ENCODE results near the gene MC2R.
"Not testable (repeated sequence)": the region's sequence is repeated elsewhere in the genome, so short reads cannot be mapped to it uniquely, and the experiment has no call there.

MC2R gene

GRCh38 chr18:13871701-13872100, 43.6 kb downstream of the MC2R start:
- Histone ChIP-seq H3K4me1 (ENCODE audit: control insufficient read depth, insufficient read depth, low read length) (no peaks in the 10 kb centered on the region), H3K36me3 (ENCODE audit: insufficient read depth, low read length) (no peaks in the 10 kb centered on the region), H3K4me3 (ENCODE audit: low read length) (no peak overlapping the region), H3K9ac (ENCODE audit: low read depth, low read length) (no peak overlapping the region), H3K9me3 (replicated peaks; ENCODE audit: low read length) (no peaks in the 10 kb centered on the region), H3K4me2 (ENCODE audit: low read length) (no peak overlapping the region), H3K27me3 (ENCODE audit: control insufficient read depth, insufficient read depth, low read length) (peaks cover 23% of the 10 kb centered on the region)

- Histone ChIP-seq H3K4me2 (ENCODE audit: low read length) (no peak overlapping the region), H3K9ac (ENCODE audit: low read depth, low read length) (no peak overlapping the region), H3K36me3 (ENCODE audit: insufficient read depth, low read length) (no peaks in the 10 kb centered on the region), H3K4me3 (ENCODE audit: low read length) (no peak overlapping the region), H3K9me3 (replicated peaks; ENCODE audit: low read length) (no peaks in the 10 kb centered on the region), H3K27me3 (ENCODE audit: control insufficient read depth, insufficient read depth, low read length) (peaks cover 23% of the 10 kb centered on the region), H3K4me1 (ENCODE audit: control insufficient read depth, insufficient read depth, low read length) (no peaks in the 10 kb centered on the region)
Observed at GRCh38 chr18:13868501-13869271, 46.6 kb downstream of the MC2R start.

- not testable (repeated sequence) for H3K4me1 ChIP-seq (ENCODE audit: control insufficient read depth, insufficient read depth, low read length); H3K4me2 ChIP-seq (ENCODE audit: low read length); H3K36me3 ChIP-seq (ENCODE audit: insufficient read depth, low read length); H3K9me3 ChIP-seq (replicated peaks; ENCODE audit: low read length); H3K9ac ChIP-seq (ENCODE audit: low read depth, low read length); H3K4me3 ChIP-seq (ENCODE audit: low read length); H3K27me3 ChIP-seq (ENCODE audit: control insufficient read depth, insufficient read depth, low read length)
Observed at GRCh38 chr18:13862898-13863297, 52.4 kb downstream of the MC2R start.

DNA sequence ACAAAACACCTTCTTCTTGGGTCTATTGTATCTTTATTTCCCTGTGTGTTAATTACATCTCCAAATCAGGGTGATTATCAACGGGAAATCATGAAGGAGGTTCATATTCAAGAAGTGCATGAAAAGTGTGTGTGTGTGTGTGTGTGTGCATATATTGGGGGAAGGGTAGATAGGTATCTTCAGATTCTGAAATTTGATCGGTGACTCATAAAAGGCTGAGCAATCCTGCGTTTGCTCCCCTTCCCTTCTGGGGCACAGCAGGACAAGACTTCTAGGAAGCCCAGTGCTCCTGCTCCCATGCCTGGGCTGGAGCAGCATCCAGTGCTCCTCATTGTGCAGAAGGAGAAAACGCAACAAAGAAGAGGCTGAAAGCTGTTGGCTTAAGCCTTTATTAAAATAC, 65.5 kb downstream of the MC2R start:
- Histone ChIP-seq H3K9me3 (replicated peaks; ENCODE audit: low read length) (no peaks in the 10 kb centered on the region), H3K9ac (ENCODE audit: low read depth, low read length) (no peak overlapping the region), H3K27me3 (ENCODE audit: control insufficient read depth, insufficient read depth, low read length) (no peaks in the 10 kb centered on the region), H3K4me2 (ENCODE audit: low read length) (no peak overlapping the region), H3K36me3 (ENCODE audit: insufficient read depth, low read length) (no peaks in the 10 kb centered on the region), H3K4me1 (ENCODE audit: control insufficient read depth, insufficient read depth, low read length) (no peaks in the 10 kb centered on the region), H3K4me3 (ENCODE audit: low read length) (no peak overlapping the region)

DNA sequence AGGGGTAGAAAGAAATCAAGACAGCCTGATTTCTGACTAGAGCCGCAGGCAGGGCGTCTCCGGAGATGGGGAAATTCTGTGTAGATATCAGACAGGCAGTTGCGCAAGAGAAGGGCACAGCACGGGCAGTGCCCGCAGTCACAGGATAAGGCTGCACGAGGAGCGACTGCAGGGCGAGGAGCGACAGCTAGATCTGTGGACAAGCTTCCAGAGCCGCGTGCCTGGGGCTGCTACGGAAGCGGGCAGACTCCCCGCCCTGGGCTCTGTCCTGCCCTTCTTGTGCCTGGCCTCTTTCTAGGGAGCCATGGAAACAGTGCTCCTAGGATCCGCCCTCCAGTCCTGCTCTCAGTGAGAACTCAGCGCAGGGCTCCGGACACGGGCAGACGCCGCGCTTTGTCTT, 78.8 kb downstream of the MC2R start:
- H3K27me3 ChIP-seq (ENCODE audit: control insufficient read depth, insufficient read depth, low read length), result no peaks in the 10 kb centered on the region
- H3K9me3 ChIP-seq (replicated peaks; ENCODE audit: low read length), result no peaks in the 10 kb centered on the region
- no peak overlapping the region for H3K4me3 ChIP-seq (ENCODE audit: low read length)
- H3K36me3 ChIP-seq (ENCODE audit: insufficient read depth, low read length), result no peaks in the 10 kb centered on the region
- no peak overlapping the region for H3K4me2 ChIP-seq (ENCODE audit: low read length)
- no peaks in the 10 kb centered on the region for H3K4me1 ChIP-seq (ENCODE audit: control insufficient read depth, insufficient read depth, low read length)
- H3K9ac ChIP-seq (ENCODE audit: low read depth, low read length), result no peak overlapping the region

- H3K4me1 ChIP-seq (ENCODE audit: control insufficient read depth, insufficient read depth, low read length), result no peaks in the 10 kb centered on the region
- no peaks in the 10 kb centered on the region for H3K36me3 ChIP-seq (ENCODE audit: insufficient read depth, low read length)
- no peak overlapping the region for H3K4me2 ChIP-seq (ENCODE audit: low read length)
- no peaks in the 10 kb centered on the region for H3K9me3 ChIP-seq (replicated peaks; ENCODE audit: low read length)
- no peak overlapping the region for H3K9ac ChIP-seq (ENCODE audit: low read depth, low read length)
- H3K4me3 ChIP-seq (ENCODE audit: low read length), result no peak overlapping the region
- no peaks in the 10 kb centered on the region for H3K27me3 ChIP-seq (ENCODE audit: control insufficient read depth, insufficient read depth, low read length)
Observed at GRCh38 chr18:13835202-13835601, 80.1 kb downstream of the MC2R start.

DNA sequence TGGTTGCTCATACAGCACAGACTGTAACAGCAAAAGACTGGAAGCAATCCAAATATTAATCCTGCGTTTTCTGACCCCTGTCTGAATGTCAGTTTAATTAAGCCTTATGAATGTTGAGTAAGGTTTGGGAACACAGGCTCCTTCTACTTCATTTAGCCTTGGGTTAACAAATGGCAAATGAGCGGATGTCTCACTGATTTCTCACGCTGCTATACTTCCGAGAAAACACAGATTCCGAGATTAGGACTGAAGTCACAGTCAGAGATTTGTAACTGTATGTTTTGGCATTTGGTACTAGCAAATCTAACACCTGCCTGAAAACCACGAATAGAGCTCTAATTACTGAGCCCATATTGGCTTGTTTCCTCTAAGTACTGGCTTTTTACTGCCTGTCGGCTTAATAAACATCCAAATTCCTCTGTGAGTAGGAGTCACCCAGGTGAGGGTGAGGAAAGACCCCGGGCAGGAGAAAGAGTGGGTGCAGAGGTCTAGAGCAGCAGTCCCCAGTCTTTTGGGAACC, 80.8 kb downstream of the MC2R start:
- no peak overlapping the region for H3K9ac ChIP-seq (ENCODE audit: low read depth, low read length)
- no peaks in the 10 kb centered on the region for H3K4me1 ChIP-seq (ENCODE audit: control insufficient read depth, insufficient read depth, low read length)
- no peak overlapping the region for H3K4me3 ChIP-seq (ENCODE audit: low read length)
- no peaks in the 10 kb centered on the region for H3K27me3 ChIP-seq (ENCODE audit: control insufficient read depth, insufficient read depth, low read length)
- no peaks in the 10 kb centered on the region for H3K9me3 ChIP-seq (replicated peaks; ENCODE audit: low read length)
- no peak overlapping the region for H3K4me2 ChIP-seq (ENCODE audit: low read length)
- no peaks in the 10 kb centered on the region for H3K36me3 ChIP-seq (ENCODE audit: insufficient read depth, low read length)

All from skeletal muscle satellite cell (primary cell).